NCI-H2196 (cell line): Measurements from ENCODE around the gene TPMT.

ENCODE experiments used
- DNase-seq: peaks from one replicate; lab custom pipeline; 2025; ENCODE audit not compliant: unreplicated experiment; lab: John Stamatoyannopoulos, UW

TPMT gene

DNA sequence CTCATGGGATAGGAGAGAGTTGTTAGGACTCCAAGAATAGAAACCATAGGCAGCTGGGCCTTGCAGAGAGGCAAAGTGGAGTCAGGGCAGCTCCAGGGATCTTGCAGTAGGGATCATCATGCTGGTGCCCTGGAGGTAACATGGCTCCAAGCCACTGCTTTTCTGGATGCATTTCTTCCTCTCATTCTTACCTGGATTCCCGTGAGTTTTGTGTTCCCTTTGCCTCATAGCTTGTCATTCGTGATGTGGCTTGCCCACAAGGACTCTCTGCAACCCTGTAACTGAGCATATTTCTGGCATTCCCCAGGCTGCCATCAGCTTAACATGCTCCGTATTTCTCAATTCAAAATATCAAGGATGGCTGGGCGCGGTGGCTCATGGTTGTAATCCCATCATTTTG lies 37.7 kb downstream of the TPMT start:
- no peak for DNase-seq

DNA sequence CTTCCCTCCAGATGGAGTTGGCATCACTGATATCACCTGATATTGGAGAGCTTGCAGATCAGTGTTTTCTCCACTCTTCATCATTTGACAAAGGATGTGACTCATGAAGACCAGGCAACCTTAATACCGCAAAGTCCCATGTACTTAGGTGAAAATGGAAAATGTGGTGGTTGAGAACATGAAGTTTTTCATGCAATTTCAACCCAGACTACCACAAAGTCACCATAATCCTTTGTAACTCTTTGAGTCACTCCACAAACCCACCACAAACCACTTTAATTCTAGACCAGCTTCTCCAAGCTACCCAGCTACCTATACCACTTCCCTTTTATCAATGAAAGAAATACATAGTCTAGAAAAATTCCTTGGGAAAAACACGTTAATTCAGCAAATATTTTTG lies 39.5 kb downstream of the TPMT start:
- DNase-seq: no peak

DNA sequence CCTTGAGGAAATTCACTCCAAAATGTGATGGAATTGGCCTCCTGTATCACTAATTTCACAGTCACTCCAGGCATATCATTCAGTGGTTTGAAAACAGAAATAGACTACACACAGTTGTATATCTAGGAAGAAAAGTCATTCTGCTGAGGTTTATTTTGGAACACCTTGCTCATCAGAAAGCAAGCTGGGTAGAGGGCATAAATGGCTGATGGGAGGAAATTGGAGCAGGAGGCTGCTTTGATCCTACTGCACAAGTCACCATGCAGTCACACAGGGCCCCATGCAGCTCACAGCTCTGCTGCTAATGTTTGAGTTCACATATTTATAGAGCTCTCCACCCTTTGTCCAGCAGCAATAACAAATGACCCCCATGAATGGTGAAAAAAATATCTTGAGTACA lies 44.7 kb downstream of the TPMT start:
- no peak for DNase-seq

DNA sequence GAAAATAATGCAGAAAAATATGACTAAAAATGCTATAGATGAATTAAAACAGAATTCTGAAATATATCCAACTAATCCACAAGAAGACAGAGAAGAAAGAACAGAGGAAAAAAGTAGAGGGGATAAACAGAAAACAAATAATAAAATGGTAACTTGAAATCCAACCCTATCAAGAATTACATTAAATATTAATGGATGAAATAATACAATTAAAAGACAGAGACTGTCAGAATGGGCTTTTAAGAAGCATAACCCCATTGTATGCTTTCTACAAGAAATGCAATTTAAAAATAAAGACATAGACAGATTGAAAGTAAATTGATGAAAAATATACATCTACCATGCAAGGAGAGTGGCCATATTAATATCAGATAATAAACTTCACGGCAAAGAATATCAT lies 47.8 kb downstream of the TPMT start:
- no peak for DNase-seq

DNA sequence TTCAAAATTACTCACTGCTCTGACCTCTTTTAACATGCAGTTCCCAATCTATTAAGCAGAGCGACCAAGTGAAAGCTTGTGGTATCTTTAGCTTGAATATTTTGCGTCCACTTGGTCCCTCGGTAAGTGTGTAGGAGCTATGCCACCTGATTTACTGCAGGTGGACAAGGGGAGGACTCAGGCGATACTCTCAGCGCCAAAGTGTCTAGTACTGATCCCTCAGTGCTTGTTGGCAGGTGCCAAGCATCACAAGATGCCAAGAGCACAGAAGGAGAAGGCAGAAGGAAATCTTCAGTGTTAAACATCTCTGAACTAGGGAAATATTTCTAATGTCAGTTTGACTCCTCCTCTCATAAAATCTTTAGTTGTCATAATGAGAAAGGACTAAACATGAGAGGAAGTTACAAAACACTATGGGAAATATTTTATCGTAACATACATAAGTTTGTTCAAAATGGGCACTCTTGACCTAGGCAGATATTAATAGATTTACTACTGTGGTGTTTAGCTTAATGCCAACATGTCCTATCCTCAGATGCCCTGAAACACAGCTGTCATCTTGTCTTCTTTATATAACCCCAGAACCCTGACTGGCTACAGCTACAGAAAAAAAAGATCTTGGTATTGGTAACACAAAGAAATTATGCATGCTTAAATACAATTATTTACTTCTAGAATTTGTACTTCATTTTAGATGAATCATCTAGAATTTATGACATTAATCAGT lies 51.9 kb downstream of the TPMT start:
- no peak for DNase-seq

DNA sequence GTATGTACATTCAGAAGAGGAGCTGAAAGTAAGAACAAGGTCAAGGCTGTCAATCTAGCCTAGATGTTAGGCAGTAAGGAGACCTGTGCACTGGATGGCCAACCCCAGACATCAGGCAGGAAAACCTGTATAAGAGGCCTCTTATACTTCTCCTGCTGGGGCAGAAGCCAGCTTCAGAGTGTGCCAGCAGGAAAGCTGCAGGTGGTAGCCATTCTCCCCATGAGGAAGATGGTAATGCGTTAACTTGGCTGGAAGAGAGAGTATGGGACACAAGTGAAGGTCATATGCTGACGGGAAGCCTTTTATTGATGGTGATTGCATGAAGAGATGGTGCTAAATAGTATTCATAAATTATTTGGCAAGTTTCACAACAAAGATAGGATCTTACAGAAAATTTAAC lies 53.0 kb downstream of the TPMT start:
- DNase-seq: no peak

DNA sequence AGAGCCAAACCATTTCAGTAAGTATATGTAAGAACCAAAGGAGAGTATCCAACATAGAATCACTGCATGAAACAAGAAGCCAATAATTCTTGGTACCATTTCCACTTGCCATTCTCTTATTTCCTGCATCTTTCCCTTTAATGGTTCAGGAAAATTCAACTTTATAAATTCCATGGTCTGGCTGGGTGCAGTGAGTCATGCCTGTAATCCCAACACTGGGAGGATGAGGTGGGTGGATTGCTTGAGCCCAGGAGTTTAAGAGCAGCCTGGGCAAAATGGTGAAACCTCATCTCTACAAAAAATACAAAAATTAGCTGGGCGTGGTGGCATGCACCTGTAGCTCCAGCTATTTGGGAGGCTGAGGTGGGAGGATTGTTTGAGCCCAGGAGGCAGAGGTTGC lies 53.6 kb downstream of the TPMT start:
- no peak for DNase-seq

DNA sequence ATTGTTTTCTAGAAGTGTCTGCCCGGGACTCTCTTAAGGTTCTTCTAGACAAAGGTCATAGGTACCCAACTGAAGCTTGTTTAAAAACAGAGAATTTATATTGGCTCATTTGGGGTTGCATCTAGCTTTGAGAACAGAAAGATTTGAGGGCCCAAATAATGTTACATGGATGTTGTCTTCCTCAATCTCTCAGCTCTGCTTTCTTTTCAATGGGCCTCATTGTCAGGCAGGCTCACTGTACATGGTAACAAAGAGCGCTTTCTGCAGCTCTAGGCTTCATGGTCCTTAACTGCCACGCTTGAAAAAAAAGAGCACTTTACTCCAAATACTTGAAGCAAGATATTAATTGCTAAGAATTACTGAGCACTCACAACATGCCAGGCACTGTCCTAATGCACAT lies 54.6 kb downstream of the TPMT start:
- DNase-seq: no peak

DNA sequence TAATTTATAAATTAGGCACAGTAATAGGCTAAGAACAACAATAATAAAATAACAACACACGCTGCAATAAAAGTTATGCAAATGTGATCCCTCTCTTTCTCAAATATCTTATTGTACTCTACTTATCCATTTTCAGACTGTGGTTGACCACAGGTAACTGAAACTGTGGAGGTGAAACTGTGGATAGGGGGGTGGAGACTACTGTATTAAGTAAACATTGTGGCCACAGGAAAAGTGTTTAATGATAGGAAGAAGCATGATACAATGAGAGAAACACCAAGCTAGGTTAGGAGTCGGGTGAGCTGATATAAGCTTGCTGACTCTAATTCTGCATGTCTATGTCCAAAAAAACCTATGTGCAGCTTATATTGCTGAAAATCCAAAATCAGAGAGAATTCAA lies 55.4 kb downstream of the TPMT start:
- DNase-seq: no peak

DNA sequence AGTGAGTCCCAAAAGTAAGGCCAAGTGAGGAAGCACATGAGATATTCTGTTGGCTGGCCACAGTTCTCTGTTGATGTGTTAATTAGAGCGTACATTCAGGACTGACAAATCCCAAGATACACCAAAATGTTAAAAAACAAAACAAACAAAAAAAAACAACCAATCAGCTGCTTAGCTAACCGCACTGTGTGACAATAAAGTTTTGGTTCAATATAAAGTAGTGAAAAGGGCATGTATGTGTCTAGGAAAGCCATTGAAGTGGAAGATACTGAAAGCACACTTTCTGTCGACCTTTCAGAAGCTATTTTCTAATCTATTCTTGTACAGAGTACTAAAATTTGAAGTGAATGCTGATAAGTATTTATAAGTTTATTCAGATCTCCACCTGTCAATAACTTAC lies 58.5 kb downstream of the TPMT start:
- DNase-seq: no peak

DNA sequence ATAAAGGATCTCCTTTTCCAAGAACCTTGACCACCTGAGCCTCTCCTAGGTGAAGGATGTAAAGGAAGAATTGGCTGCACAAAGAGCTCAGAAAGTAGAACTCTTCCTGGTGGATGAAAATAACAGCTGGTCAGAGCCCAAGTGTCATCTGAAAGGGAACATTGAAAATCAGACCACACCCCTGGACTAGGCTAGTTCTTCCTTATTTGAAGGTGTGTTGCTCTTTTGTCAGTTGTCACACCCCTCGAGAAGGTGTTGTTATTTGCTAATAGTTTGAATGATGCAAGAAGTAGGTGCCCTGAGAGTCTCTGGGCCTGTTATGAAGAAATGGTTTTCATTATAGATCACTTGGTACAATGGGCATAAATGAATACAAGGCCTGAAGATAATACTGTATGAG lies 63.5 kb downstream of the TPMT start:
- DNase-seq: no peak

DNA sequence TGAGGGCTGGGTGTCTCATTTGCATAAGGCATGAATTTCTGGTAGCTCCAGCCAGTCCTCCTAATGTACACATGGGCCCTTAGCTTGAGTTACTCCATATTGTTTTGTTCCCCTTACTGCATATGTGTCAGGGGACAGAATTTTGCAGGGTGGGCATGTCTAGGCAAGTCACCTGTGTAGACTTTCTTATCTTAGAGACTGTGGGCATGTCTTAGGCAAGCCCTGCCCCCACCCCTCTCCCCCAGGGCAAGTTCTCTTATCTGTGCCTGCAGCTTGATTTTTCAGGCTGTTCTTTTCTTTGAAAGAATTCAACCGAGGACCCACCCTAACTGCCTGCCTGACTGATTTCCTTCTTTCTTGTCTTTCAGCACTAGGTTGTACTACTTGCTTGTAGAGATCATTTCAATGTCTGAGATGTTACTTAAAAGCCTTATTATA lies 64.5 kb downstream of the TPMT start:
- DNase-seq: no peak

DNA sequence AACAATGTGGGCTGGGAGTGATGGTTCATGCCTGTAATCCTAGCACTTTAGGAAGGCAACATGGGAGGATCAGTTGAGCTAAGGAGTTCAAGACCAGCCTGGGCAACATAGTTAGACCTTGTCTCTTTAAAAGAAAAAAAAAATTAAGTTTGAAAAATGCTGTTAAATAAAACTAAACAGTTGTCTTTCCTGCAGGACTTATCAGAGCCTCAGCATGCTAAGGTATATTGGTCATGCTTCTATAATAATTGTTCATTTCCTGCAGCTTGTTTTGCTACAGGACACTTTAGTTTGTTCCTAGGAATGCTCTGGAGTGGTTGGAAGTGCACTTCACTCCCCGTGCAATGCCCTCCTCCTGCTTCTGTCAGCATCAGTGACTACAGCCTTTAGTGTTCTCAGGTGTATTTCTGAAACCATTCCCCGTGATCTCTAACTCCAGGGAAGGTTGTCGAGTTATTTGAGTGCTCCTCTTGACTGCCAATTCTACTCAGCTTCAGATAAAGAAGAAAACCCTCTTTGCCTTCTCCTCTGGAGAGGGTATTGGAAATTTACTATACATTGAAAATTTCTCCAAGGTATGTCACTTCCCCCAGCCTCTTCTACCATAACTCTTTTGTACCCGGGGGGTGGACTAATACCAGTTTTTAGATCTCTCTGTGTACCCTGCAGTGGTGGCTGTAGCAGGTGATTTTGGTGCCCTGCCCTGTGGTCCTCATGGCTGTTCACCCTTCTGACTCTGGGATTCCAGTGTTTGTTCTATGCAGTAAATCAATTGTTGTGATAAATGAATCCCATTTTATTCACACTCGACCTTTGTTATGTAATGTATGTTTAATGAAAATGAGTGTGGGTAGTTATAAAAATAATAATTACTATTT lies 66.2 kb downstream of the TPMT start:
- DNase-seq: no peak

DNA sequence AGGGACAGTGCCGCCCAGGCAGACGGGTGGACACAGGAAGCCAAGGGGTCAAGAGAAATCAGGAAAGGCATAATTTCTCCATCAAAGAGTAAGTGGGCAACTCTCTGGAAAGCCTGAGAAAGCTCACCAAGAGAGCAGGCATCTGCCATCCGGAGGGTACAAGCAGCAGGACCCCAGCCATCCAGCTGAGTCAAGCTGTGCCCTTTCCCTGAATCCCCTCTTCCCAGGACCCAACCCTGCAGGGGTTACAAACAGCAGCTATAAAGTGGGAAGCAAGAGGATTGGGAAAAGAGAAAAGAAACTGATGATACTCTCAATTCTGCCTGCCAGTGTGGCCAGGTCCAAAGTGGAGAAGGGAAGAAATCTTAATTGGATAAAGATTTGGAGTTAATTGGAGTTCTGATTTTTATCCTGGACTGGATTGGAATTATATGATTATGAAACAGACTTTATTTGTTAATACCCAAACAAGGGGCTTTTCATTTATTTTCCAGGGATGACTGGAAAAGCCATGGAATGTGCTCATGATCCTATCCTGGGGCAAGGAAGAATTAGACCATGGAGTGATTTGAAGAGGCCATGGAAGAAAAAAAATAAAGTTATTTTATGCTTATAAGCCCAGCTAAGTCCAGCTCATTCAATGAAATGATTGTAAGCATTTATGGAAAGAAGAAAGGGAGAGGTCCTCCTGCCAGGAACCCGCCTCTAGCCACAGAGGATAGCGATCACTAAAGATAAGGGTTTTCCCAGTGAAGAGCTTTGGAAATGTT lies 67.3 kb downstream of the TPMT start:
- DNase-seq: no peak

DNA sequence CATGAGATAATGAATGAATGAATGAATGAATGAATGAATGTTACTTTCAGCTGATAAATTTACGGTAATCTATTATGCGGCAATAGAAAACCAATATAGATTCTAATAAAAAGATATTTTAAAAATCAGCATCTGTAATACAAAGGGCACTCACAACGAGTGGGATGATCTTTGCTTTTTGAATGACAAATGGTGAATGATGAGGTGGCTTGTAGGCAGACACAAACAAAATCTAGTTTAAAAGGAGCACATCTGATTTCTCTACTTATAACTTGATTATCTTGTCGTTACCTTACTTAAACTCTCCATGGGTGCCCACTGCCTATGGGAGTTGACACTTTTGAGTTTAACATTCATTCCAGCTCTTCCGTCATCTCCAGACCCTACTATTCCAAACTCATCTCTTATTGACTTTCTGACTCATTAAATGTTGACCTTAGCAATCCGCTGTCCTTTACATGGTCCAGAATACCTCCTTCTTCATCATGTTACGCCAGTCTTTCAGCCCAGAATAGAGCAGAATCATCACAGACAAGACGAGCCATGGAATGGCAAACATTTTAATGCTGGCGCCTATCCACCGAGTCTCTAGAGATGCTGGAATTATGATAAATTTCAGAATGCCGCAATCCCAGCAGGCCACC lies 73.7 kb downstream of the TPMT start:
- no peak for DNase-seq

DNA sequence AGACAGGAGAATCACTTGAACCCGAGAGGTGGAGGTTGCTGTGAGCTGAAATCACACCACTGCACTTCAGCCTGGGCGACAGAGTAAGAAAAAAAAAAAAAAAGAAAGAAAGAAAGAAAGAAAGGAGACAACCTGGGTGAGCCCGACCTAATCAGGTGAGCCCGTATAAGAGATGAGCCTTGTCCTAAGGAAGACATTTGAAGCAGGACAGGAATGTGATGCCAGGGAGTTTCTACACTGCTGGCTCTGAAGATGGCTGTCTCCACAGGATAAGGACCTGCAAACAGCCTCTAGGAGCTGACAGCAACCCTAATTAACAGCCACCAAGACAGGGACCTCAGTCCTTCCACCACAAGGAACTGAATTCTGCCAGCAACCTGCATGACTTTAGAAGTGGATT lies 74.3 kb downstream of the TPMT start:
- DNase-seq: no peak

DNA sequence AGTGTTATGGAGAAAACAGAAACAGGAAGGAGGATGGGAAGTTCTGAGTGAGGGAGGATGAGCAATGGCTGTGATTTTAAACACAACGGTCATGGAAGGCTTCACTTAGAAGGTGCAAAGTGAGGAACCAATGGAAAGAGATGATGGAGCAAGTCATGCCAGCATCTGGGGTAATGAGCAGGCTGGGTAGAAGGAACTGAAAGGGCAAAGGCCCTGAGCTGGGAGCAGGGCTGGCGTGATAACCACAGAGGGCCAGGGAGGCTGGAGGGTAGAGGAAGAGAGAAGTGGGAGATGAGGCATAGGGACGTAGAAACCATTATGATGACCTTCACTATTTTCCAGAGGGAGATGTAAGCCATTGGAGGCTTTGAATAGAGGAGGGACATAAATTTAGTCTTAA lies 76.0 kb downstream of the TPMT start:
- DNase-seq: no peak
